OCI-LY3 (cell line): ENCODE measurements around the gene CDT1.
A peak's percentile ranks its signal among the peaks of the same experiment; 100 is the strongest.

Experiments used
- H2AFZ ChIP-seq: fragments of 200-600, 300-600 bp; shearing (Covaris generic); 2 replicates; pipeline ENCODE4 v1.6.0; 2014; ENCODE audit warnings: antibody characterized with exemption, low read depth, low read length
- H3K27ac ChIP-seq: fragments of 200-600, 300-600 bp; sonication (generic); 2 replicates; pipeline ENCODE4 v1.5.1; 2014; ENCODE audit warnings: mild to moderate bottlenecking, low read length, moderate library complexity, mixed read lengths
- H3K27me3 ChIP-seq: fragments of 200-600, 300-600 bp; sonication (generic); 2 replicates; pipeline ENCODE4 v1.6.1; 2014; ENCODE audit warnings: low read depth, low read length, mixed read lengths
- H3K36me3 ChIP-seq: fragments of 200-600, 300-600 bp; sonication (generic); replicated peaks from 2 replicates; pipeline ENCODE3; 2014; ENCODE audit warnings: low read depth, low read length, mixed read lengths
- H3K4me1 ChIP-seq: fragments of 300-600, 200-600 bp; sonication (generic); 2 replicates; pipeline ENCODE4 v1.6.1; 2014; ENCODE audit warnings: low read length, mixed read lengths
- H3K4me2 ChIP-seq: fragments of 200-600, 300-600 bp; sonication (generic); 2 replicates; pipeline ENCODE4 v1.6.1; 2014; ENCODE audit warnings: low read length, mixed read lengths
- H3K4me3 ChIP-seq: fragments of 300-600, 200-600 bp; sonication (generic); 2 replicates; pipeline ENCODE4 v1.5.1; 2014; ENCODE audit warnings: antibody characterized with exemption, mild to moderate bottlenecking, low read length, moderate library complexity
- H3K79me2 ChIP-seq: fragments of 300-600, 200-600 bp; shearing (Covaris generic); 2 replicates; pipeline ENCODE4 v1.6.1; 2014; ENCODE audit warnings: mild to moderate bottlenecking, low read length, mixed read lengths
- H3K9ac ChIP-seq: fragments of 300-600, 200-600 bp; shearing (Covaris generic); 2 replicates; pipeline ENCODE4 v1.6.0; 2014; ENCODE audit warnings: mild to moderate bottlenecking, low read length, moderate library complexity
- H3K9me3 ChIP-seq: fragments of 200-600, 300-600 bp; shearing (Covaris generic); 2 replicates; pipeline ENCODE4 v1.6.1; 2014; ENCODE audit warnings: low read length, mixed read lengths; ENCODE audit not compliant: insufficient read depth
- H4K20me1 ChIP-seq: fragments of 200-600, 300-600 bp; sonication (generic); 2 replicates; pipeline ENCODE4 v1.6.1; 2016; ENCODE audit warnings: low read length, mixed read lengths; ENCODE audit not compliant: insufficient read depth
- EZH2phosphoT487 ChIP-seq: fragments of 200-600 bp; shearing (Covaris generic); IDR thresholded peaks from 2 replicates; pipeline ENCODE4 v1.6.1; 2018; ENCODE audit warnings: antibody characterized with exemption, mixed run types, low read depth
- TF ChIP-seq, protein P1 (sequence below): fragments of 200-600, 300-600 bp; sonication (generic); IDR thresholded peaks from 2 replicates; pipeline ENCODE4 v1.5.1; 2014; ENCODE audit warnings: antibody characterized with exemption, low read length, low read depth

The CDT1 gene

DNA sequence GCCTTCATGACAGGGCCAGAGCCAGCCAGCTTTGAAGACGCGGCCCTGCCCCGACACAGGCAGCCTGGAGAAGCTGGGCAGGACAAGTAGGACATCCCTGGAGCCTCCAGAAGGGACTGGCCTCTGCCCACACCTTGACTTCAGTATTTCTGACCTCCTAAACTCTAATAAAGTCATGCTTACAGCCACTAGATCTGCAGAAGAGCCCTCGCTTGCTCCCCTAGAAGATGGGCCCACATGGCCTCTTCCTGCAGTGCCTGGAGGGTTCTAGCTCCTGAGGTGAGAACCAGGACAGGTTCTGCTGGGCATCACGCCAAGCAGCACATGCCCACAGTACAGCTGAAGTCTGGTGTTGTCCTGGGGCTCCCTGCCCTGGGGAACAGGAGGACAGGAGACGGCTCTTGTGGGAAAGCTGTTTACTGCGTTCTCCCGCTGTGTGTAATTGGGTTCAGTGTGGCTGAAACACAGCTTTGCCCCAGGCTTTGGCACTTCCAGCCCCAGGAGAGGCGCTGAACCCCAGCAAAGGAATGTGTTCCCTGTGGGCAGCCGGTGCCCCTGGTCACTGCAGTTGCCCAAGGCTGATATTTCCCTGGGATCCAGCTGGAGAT, 5.6 kb downstream of the CDT1 start:
- Histone ChIP-seq H3K4me3 (no peak overlapping the region), H2AFZ (no peak overlapping the region), H4K20me1 (peaks cover 26% of the 10 kb centered on the region), H3K9me3 (no peaks in the 10 kb centered on the region), H3K36me3 (peaks cover 47% of the 10 kb centered on the region), H3K27me3 (no peaks in the 10 kb centered on the region), H3K4me2 (no peak overlapping the region), H3K79me2 (peaks cover 45% of the 10 kb centered on the region), H3K4me1 (peaks cover 17% of the 10 kb centered on the region), H3K27ac (no peak overlapping the region), H3K9ac (no peak overlapping the region)
- TF ChIP-seq, protein P1, sequence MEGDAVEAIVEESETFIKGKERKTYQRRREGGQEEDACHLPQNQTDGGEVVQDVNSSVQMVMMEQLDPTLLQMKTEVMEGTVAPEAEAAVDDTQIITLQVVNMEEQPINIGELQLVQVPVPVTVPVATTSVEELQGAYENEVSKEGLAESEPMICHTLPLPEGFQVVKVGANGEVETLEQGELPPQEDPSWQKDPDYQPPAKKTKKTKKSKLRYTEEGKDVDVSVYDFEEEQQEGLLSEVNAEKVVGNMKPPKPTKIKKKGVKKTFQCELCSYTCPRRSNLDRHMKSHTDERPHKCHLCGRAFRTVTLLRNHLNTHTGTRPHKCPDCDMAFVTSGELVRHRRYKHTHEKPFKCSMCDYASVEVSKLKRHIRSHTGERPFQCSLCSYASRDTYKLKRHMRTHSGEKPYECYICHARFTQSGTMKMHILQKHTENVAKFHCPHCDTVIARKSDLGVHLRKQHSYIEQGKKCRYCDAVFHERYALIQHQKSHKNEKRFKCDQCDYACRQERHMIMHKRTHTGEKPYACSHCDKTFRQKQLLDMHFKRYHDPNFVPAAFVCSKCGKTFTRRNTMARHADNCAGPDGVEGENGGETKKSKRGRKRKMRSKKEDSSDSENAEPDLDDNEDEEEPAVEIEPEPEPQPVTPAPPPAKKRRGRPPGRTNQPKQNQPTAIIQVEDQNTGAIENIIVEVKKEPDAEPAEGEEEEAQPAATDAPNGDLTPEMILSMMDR: no peak
- no peak for TF ChIP-seq EZH2phosphoT487

DNA sequence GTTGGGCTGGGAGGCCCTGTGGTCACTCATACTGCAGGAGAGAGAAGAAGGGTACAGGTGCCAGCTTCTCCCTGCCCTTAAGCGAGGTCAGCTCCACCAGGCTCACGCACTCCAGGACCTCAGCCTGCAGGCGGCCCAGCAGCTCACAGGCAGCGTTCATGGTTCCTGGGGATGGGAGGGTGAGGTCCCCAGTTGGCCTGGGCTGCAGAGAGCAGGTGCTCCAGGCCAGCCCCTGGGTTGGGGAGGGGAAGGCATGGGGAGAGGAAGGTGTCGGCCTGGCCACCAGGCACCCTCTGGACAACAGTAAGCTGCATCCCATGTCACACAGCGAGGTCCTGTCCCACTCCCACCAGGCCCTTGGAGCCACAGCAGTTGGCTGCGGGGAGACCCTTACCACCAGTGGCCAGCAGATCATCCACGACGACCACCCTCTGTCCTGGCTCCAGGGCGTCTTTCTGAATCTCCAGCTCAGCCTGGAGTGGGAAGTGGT, 6.1 kb downstream of the CDT1 start:
- H3K4me2 ChIP-seq: peak overlapping the region; percentile 80
- peak overlapping the region; percentile 73; the same call in 1 of the 2 replicates for H3K9ac ChIP-seq
- H4K20me1 ChIP-seq: peaks cover 25% of the 10 kb centered on the region
- H3K27me3 ChIP-seq: no peaks in the 10 kb centered on the region
- H3K27ac ChIP-seq: no peak overlapping the region
- peak overlapping the region; percentile 84 for H3K4me3 ChIP-seq
- H2AFZ ChIP-seq: no peak overlapping the region
- peaks cover 40% of the 10 kb centered on the region for H3K79me2 ChIP-seq
- H3K9me3 ChIP-seq: no peaks in the 10 kb centered on the region
- H3K36me3 ChIP-seq: peaks cover 44% of the 10 kb centered on the region
- H3K4me1 ChIP-seq: peaks cover 16% of the 10 kb centered on the region
- TF ChIP-seq, protein P1: no peak
- TF ChIP-seq EZH2phosphoT487: no peak

DNA sequence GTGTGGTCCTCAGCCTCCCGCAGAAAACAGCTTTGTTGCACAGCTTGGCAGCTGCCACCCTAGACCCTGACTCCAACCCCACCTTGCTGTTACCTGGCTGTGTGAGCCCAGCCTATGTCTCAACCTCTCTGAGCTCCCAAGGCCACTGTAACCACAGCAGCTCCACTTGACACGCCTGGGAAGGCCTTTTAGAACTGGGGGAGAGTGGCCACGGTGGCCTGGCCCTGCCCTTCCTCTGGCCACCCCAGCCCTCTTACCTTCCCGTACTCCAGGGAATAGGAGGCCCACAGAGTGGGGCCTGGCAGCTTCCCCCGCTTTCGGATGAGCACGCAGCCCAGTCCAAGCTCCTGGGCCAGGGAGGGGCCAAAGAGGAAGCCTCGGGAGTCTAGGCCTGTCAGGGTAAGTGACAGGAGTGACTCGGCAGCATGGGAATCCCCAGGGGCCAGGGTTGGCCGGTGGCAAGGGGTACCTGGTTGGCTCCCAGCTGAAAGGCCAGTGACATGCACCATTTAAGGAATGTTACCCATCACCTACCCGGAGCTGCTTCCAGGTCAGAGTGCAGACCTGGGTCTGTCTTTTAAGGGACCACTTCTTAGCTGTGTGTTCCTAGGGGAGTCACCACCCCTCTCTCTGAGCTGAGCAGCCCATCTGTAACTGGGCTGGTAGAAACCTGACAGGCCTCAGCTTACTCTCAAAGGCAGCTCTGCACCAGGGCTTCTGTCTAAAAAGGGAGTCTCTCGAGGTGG, 6.8 kb downstream of the CDT1 start:
- peaks cover 40% of the 10 kb centered on the region for H3K36me3 ChIP-seq
- peak overlapping the region; percentile 80 for H3K4me2 ChIP-seq
- peaks cover 33% of the 10 kb centered on the region for H3K79me2 ChIP-seq
- peak overlapping the region; percentile 84 for H3K4me3 ChIP-seq
- no peak for TF ChIP-seq EZH2phosphoT487
- TF ChIP-seq, protein P1: no peak
- H3K27me3 ChIP-seq: no peaks in the 10 kb centered on the region
- no peaks in the 10 kb centered on the region for H3K9me3 ChIP-seq
- peaks cover 11% of the 10 kb centered on the region for H3K4me1 ChIP-seq
- H2AFZ ChIP-seq: no peak overlapping the region
- H3K9ac ChIP-seq: peak overlapping the region; percentile 73
- H4K20me1 ChIP-seq: peaks cover 20% of the 10 kb centered on the region; the same call in 1 of the 2 replicates
- H3K27ac ChIP-seq: peak overlapping the region; percentile 57

DNA sequence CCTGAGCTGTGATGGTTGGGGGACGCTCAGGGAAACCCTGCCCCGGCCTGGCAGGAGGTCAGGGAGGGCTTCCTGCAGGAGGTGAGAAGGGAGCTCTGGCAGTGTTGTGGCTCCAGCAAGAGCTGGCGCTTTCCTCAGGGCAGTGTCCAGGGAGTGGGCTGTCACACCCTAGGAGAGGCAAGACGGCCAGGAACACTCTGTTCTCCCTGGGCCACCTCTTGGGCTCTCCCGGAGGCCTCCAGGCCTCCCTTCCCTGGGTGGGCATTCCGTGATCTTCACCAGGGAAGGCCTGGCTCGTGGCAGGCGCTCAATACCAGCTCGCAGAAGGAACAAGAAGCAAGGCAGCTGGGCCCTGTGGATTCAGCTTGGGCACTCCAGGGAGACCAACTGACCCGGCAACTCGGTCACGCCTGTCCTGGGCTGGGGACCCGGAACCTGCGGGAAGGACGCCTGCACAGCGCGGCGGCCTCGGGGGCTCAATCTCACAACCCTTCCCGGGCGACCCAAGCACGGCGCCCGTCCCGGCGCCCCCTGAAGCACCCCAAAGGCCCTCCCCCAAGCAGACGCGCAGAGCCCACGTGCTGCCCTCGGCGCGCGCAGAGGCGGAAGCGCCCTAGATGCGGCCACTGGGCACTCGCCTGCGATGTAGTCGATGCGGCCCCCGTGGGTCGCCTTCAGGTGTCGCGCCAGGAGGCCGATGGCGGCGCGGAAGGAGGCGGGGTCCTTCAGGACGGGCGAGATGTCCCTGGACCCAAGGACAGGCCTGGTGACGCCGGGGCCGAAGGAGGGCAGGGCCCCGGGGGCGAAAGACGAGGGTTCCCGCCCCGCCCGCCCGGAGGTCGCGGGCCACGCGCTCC, 7.6 kb downstream of the CDT1 start:
- H3K27me3 ChIP-seq: no peaks in the 10 kb centered on the region
- H3K4me3 ChIP-seq: peak overlapping the region; percentile 84
- H3K36me3 ChIP-seq: peaks cover 33% of the 10 kb centered on the region
- peak overlapping the region; percentile 80 for H3K4me2 ChIP-seq
- peaks cover 20% of the 10 kb centered on the region; the same call in 1 of the 2 replicates for H4K20me1 ChIP-seq
- no peak overlapping the region for H2AFZ ChIP-seq
- peaks cover 25% of the 10 kb centered on the region for H3K79me2 ChIP-seq
- H3K9ac ChIP-seq: peak overlapping the region; percentile 73
- peaks cover 11% of the 10 kb centered on the region for H3K4me1 ChIP-seq
- no peak for TF ChIP-seq EZH2phosphoT487
- TF ChIP-seq, protein P1: no peak
- no peaks in the 10 kb centered on the region for H3K9me3 ChIP-seq
- H3K27ac ChIP-seq: peak overlapping the region; percentile 57
